Stomach (tissue), 4 donors: ENCODE data around the gene TBC1D32.

Source experiments
- CTCF ChIP-seq, 7 experiments: fragments of 450-650 bp in 4 of 7; fragments of 200-600 bp in 3 of 7; sonication (generic) in 3 of 7; IDR thresholded peaks; one replicate each; pipeline ENCODE4 v1.5.1; 2016 to 2019; ENCODE audit warnings: antibody characterized with exemption in 7 of 7, control low read depth in 2 of 7, mild to moderate bottlenecking in 1 of 7
- EP300 ChIP-seq: sonication (generic); formaldehyde crosslinking; IDR thresholded peaks from one replicate; pipeline ENCODE4 v1.6.1; 2017; ENCODE audit warnings: antibody characterized with exemption

GRCh38 chr6:121210943-121211342 is 123.3 kb downstream of the TBC1D32 start:
- TF ChIP-seq CTCF (IDR thresholded peaks at IDR 0.05), result no peak
- no peak for TF ChIP-seq EP300
